Glomerular endothelial cell (primary cell): ENCODE data around the gene IFNE. TPM values are rescaled to one million over a fixed set of nuclear protein-coding genes. Genes with fewer than 3 reads are reported as not detected.

Experiments used
- DNase-seq: peaks from one replicate; pipeline ENCODE4 v3.0.0-alpha.2; 2011; ENCODE audit warnings: low read depth, low spot score; ENCODE audit errors: extremely low read depth
- total RNA-seq: library from RNA; depleted of rRNA; stranded (reverse); fragments of >200 nt; gene quantifications from 2 replicates; pipeline ENCODE4 v1.2.3, GENCODE V29; 2015

The IFNE gene, protein sequence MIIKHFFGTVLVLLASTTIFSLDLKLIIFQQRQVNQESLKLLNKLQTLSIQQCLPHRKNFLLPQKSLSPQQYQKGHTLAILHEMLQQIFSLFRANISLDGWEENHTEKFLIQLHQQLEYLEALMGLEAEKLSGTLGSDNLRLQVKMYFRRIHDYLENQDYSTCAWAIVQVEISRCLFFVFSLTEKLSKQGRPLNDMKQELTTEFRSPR
- 0.39 and 0.53 TPM in 2 replicates for total RNA-seq

DNA sequence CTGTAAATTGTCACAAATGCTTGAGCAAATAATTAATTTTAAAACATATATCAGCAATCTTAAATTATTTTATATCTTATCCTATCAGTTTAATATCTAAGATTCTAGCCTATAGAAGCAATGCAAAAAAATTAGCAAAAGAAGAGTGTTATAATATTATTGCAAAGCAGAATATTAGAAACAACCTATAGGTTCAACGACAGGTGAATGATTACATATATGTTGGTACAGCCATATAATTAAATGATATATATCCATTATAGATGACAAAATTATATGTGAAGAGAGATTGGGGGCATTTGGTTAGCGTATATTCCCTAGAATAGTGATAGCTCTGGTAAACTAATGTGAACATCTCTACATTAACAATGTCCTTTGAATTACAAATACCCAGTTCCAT is at the start of gene IFNE:
TSS of gene IFNE (minus strand) at position 101 of the 400 bp plus-strand sequence. CDS start 619 bp downstream, outside the sequence.
- DNase-seq = no peak

DNA sequence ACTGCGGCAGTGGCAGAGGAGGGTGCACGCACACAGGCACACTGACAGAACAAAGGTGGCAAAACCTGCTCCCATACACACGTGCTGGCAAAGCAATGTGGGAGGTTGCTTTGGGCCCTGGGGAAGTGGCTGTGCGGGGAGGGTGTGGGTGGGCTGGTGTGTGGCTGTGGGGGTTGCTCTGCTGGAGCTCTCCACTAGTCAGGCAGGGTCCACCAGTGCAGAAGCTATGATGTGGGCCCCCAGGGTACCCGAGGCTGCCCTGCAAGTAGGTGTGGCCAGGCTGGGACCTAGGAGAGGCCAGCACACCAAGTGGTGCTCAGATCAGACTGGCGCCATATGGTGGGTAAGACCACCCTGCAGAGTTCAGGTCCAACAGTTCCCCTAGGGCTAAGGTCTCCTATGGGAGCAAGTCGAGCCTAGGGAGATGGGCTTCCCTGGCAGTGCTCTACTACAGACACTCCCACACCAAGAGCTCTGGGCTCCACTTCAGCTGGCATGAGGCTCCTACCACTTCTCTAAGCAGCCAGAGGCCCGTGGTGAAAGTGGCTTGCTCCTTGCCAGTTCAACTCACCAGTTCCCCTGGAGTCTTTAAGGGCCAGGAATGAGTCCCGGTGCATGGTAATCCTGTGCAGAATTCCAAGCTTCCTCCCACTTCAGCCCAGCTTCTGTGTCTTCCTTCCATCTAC is 46.2 kb upstream of the IFNE start:
- no peak for DNase-seq

DNA sequence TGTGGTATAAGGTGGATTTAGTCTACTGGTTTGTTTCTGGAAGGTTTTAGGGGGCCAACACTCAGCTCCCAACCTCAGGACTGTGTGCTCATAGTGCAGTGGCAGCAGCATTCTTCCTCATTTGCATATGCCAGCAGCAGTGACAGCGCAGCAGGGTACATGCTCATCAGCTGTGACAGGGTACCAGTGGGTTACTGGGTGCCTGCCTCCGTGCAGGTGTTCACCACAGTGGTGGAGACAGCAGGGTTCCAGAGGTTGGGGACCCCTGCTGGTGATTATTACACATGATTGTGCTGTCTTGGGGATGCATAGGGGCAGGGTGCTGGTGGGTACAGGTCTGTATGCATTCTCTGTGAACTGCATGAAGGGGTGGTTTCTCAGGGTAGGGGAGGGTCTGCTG is 45.5 kb upstream of the IFNE start:
- no peak for DNase-seq

DNA sequence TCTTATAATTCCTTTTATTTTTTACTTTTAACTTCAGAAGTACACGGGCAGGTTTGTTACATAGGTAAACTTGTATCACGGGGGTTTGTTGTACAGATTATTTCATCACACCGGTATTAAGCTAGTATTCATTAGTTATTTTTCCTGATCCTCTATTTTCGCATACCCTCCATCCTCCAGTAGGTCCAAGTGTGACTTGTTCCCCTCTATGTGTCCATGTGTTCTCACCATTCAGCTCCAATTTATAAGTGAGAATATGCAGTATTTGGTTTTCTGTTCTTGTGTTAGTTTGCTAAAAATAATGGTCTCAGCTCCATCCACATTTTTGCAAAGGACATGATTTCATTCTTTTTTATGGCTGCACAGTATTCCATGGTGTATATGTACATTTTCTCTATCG is 43.1 kb upstream of the IFNE start:
- no peak for DNase-seq

DNA sequence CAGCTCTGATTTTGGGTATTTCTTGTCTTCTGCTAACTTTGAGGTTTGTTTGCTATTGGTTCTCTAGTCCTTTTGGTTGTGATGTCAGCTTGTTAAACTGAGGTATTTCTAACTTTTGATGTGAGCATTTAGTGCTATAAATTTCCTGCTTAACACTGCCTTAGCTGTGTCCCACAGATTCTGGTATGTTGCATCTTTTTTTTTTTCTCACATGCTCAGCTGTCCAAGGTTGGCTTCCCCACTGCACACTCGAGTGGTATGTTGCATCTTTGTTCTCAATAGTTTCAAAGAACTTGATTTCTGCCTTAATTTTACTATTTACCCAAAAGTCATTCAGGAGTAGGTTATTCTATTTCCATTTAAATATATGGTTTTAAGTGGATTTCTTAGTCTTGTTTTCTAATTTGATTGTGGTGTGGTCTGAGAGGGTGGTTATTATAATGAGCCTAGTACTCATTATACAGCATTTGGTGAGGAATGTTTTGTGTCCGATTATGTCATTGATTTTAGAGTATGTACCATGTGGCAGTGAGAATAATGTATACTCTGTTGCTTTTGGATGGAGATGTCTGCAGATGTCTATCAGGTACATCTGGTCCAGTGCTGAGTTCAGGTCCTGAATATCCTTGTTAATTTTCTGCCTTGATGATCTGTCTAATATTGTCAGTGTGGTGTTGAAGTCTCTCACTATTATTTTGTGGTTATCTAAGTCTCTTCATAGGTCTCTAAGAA is 42.2 kb upstream of the IFNE start:
- DNase-seq = no peak

DNA sequence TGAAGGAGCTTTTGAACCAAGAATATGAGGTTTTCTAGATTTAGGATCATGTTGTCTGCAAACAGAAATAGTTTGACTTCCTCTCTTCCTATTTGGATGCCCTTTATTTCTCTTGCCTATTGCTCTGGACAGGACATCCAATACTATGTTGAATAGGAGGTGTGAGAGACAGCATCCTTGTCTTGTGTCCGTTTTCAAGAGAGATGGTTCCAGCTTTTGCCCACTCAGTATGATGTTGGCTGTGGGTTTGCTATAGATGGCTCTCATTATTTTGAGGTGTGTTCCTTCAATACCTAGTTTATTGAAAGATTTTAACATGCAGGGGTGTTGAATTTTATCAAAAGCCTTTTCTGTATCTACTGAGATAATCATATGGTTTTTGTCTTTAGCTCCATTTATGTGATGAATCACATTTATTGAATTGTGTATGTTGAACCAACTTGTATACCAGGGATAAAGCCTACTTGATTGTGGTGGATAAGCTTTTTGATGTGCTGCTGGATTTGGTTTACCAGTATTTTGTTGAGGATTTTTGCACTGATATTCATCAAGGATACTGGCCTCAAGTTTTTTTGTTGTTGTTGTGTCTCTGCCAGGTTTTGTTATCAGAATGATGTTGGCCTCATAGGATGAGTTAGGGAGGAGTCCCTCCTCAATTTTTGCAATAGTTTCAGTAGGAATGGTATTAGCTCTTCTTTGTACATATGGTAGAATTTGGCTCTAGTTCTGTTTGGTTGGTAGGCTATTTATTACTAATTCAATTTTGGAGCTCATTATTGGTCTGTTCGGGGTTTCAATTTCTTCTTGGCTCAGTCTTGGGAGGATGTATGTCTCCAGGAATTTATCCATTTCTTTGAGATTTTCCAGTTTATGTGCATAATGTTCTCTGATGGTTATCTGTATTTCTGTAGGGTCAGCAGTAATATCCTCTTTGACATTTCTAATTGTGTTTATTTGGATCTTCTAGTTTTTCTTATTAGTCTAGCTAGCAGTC is 41.2 kb upstream of the IFNE start:
- no peak for DNase-seq

DNA sequence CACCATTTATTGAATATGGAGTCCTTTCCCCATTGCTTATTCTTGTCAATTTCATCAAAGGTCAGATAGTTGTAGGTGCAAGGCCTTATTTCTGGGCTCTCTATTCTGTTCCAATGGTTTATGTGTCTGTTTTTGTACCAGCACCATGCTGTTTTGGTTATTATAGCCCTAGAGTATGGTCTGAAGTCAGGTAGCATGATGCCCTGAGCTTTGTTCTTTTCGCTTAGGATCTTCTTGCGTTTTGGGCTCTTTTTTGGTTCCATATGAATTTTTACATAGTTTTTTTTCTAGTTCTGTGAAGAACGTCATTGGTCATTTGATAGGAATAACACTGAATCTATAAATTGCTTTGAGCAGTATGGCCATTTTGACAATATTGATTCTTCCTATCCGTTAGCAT is 40.2 kb upstream of the IFNE start:
- DNase-seq = no peak

DNA sequence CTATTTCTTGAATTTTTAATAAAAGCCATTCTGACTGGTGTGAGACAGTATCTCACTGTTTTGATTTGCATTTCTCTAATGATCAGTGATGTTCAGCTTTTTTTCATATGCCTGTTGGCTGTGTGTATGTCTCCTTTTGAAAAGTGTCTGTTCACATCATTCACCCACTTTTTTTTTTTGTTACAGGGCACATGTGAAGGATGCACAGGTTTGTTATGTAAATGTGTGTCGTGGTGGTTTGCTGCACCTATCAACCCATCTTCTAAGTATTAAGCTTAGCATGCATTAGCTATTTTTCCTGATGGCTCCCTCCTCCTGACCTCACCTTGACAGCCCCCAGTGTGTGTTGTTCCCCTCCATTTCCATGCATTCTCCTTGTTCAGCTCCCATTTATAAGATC is 39.3 kb upstream of the IFNE start:
- DNase-seq = no peak

DNA sequence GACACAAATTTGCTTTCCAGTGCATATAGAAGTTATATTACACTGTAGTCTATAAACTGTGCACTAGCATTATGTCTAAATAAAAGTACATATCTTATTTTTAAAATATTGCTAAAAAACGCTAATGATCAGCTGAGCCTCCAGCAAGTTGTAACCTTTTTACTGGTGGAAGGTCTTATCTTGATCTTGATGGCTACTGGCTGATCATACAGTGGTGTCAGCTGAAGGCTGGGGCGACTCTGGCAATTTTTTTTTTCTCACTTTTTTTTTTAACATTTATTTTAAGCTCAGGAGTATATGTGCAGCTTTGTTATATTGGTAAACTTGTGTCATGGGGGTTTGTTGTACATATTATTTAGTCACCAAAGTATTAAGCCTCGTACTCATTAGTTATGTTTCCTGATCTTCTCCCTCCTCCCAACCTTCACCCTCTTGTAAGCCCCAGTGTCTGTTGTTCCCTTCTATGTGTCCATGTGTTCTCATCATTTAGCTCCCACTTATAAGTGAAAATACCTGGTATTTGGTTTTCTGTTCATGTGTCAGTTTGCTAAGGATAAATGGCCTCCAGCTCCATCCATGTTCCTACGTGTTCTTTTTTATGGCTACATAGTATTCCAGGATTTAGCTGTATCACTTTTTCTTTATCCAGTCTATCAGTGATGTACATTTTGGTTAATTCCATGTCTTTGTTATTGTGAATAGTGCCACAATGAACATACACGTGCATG is 38.6 kb upstream of the IFNE start:
- DNase-seq = no peak

DNA sequence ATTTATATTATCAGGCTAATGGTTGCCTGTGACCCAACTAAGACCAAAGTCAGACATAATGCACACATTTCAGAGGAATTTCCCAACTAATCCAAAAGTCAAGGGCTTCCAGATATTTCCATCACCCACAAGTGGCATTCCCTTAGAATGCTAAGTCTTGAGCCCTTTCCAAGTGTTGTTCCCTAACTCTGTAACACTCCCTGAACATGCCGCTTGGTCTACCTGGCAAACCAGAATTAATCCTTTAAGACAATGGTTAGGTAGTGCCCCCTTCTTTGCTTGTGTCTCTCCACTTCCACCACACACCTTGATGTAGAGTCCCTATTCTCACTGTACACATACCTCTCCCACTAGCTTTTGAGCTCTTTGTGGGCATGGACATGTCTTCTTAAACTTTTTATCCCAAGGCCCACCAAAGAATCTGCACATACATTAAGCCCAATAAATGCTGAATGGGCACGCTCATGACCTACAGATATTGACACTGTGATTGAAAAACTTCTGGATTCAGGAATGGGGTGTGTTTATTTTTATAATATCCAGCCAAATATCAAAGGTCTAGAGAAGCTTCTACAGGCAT is 37.8 kb upstream of the IFNE start:
- no peak for DNase-seq

DNA sequence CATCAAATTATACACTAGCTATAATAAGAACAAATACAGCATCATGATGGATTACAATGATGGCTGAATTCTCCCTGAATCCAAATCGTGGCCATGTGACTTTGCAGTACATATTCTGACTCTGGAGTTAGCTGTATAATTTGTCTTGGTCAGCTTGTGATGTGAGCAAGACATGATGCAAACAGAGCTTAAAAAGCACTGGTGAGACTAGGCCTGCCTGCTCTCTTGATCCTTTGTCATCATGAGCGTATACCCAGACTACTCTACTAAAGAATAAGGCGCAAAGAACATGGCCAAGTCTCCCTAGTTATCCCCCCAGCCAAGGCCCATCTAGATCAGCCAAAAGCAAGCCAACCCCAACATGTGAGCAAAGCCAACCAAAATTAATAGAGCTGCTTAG is 34.7 kb upstream of the IFNE start:
- DNase-seq = no peak

DNA sequence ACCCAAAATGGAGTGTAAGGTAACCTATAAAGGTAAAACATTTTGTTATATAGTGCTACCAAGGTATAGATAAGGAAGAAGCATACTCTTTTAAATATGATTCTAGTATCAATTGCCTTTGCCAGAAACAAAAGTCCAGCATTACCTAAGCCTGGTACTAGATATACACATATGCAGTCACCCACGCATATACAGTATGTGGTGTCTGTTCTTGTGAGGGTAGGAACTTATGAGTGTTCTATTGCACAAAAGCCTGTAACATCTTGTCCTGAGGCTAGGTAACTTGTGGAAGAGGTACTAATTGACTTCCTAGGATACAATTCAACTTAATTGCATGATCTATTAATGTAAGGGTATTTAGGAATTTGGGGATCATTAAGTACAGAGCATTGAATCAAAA is 31.3 kb upstream of the IFNE start:
- DNase-seq = no peak

DNA sequence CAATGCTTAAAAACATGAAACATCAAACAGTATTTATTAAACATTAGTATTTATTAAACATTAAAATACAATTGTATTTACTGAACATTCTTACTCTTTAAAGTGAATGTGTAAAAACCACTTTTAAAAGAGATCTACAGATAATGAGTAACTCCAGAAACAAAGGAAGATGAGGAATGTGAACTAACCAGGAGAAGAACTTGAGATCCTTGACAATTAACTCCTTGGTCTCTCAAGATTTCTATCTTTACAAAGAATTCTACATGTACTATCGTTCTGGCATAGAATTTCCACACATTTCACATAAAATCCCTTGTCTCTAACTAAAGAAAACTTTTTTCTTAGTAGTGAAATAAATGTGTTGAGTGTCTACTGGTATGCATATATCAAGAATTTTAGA is 28.7 kb upstream of the IFNE start:
- DNase-seq = no peak

DNA sequence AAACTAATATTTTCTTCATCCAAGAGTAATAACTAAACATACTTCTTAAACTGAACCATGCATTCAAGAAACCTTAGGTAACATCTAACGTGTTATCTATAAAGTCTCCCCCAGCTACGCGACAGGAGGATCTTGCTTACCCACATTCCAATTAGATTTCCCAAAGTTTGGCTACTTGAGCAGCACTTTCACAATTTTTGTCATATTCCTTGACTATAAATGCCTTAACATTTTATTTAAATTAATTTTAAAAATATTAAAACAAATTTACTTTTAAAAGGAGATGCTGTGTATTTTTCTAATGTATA is 25.3 kb upstream of the IFNE start:
- no peak for DNase-seq

DNA sequence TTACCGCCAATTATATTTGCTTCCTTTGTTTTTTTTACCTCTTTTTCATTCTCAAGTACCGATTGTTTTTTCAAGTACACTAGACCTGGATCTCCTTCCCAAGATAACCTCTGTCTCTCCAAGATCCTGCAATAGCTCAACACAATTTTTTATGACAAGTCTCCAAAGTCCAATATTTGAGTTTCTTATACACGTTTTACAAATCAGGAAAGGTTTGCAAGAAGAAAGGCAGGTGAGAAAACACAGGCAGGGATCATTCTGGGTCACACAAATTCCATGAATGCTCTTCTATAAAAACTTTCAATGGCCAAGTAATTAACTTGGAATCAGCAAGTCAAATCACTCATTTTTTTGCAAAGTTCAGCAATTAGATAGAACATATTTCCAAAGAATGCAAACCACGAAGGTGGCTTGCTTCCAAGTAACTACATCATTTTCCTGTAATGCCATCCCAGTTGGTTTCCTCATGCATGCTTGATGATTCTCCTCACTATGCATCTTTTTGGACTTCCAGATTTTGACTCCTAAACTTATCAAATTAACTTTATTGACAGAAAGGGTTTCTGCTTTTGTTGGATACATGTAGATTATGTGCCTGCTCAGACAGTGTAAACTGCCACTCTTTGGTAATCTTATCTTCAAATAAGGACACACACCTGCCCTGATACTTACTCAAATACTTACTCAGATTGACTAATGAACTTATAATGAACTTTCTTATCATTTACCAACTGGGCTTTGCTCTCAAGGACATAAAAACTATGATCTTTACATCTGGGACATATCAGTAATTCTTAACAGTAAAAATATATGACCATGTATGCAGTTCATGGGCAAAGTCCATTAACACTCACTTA is 24.7 kb upstream of the IFNE start:
- DNase-seq = peak; percentile 48

DNA sequence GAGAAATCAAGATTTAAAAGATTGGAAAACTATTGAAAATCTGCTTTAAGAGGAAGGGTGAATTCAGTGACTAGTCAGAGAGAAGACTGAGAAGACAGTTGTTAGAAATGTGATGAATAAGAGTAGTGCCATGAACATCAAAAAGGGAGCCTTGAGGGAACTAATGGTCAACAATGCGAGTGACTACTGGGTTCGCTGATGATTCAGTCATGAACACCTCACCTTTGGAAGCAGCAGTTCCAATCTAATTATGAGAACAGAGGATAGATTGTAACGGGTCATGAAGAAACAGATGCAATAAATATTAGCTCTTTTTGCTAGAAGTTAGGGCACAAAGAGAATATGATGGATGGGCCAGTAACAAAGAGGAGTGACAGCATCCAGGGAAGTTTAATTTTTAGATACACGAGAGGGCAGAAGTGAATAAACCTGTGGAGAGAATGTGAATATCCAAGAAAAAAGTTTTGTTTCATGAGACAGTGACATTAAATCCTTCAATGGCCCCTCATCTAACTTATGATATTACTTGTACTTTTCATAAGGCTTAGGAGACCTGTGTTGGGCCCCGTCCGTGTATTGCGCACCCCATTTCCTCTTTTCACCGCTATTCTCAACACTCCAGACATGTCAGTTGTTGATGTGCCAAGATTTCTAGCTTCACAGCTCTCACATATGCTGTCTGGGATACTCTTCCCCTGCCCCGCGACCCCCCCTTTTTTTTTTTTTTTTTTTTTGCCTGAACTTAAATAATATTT is 23.5 kb upstream of the IFNE start:
- DNase-seq = no peak

DNA sequence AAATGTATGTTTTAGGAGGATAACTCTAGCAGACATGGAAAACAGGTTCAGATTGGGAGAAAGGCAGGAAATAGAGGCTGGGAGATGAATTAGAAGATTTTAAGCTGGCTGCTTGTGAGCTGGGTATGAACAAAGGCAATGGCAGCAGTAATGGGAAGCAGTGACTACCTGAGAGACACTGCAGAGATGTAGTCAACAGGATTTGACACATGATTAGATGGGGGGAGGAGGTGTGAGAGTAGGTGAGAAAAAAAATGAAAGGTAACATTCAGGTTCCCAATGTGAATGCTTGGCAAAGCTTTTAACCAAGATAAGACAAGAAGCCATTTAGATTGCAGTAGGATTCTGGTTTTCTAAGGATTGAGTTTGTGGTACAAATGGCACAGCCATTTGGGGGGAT is 22.8 kb upstream of the IFNE start:
- no peak for DNase-seq

DNA sequence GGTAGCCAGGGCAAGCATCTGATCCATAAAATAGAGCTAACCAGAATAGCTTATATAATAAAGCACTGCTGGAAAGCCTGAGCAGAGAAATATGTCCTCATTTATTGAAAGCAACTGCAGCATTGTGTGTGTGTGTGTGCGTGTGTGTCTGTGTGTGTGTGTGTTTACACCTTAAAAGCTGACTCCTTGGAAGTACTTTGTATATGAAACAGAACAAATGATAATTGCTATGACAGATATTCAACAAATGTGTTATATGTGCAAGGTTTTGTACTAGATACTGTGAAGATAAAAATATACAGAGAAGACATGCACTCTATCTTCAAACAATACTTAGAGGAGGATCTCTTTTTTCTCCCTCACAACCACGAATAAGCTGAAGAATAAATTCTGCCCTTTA is 22.0 kb upstream of the IFNE start:
- DNase-seq = no peak
